Measurements from ENCODE around the gene HOXA4. TPM values are rescaled to one million over a fixed set of nuclear protein-coding genes. Genes with fewer than 3 reads are reported as not detected.

Gene HOXA4
- total RNA-seq, 1 donor from 2014 or later, result 6.8 TPM

GRCh38 chr7:27097686-27098577 lies 32.6 kb downstream of the HOXA4 start:
- no peak for DNase-seq (ENCODE audit: extremely low read depth, low read depth, low spot score)

- no peak for DNase-seq (ENCODE audit: extremely low read depth, low read depth, low spot score)
Measured at GRCh38 chr7:27096768-27097514, 33.6 kb downstream of the HOXA4 start.

- no peak for DNase-seq (ENCODE audit: extremely low read depth, low read depth, low spot score)
Measured at GRCh38 chr7:27095897-27096767, 34.4 kb downstream of the HOXA4 start, which contains the start of gene HOXA1. TSS of gene HOXA1 (minus strand) at chr7:27096000. CDS start at chr7:27095912, 88 bp downstream.

- DNase-seq (ENCODE audit: extremely low read depth, low read depth, low spot score), result no peak
Measured at GRCh38 chr7:27095050-27095896, 35.3 kb downstream of the HOXA4 start.

- DNase-seq (ENCODE audit: extremely low read depth, low read depth, low spot score), result no peak
Measured at GRCh38 chr7:27094304-27095049, 36.1 kb downstream of the HOXA4 start.

GRCh38 chr7:27093184-27093895 lies 37.2 kb downstream of the HOXA4 start:
- DNase-seq (ENCODE audit: extremely low read depth, low read depth, low spot score), result no peak

- DNase-seq (ENCODE audit: extremely low read depth, low read depth, low spot score), result no peak
Measured at GRCh38 chr7:27092819-27093110, 37.8 kb downstream of the HOXA4 start.

GRCh38 chr7:27091941-27092818 lies 38.4 kb downstream of the HOXA4 start:
- no peak for DNase-seq (ENCODE audit: extremely low read depth, low read depth, low spot score)

- DNase-seq (ENCODE audit: extremely low read depth, low read depth, low spot score), result no peak
Measured at GRCh38 chr7:27091105-27091504, 39.5 kb downstream of the HOXA4 start.

- no peak for DNase-seq (ENCODE audit: extremely low read depth, low read depth, low spot score)
Measured at GRCh38 chr7:27088002-27088922, 42.3 kb downstream of the HOXA4 start.

GRCh38 chr7:27083646-27084045 lies 46.9 kb downstream of the HOXA4 start:
- no peak for DNase-seq (ENCODE audit: extremely low read depth, low read depth, low spot score)

- DNase-seq (ENCODE audit: extremely low read depth, low read depth, low spot score), result no peak
Measured at GRCh38 chr7:27082171-27082570, 48.4 kb downstream of the HOXA4 start.

GRCh38 chr7:27080844-27081436 lies 49.6 kb downstream of the HOXA4 start:
- no peak for DNase-seq (ENCODE audit: extremely low read depth, low read depth, low spot score)

- no peak for DNase-seq (ENCODE audit: extremely low read depth, low read depth, low spot score)
Measured at GRCh38 chr7:27079234-27079975, 51.2 kb downstream of the HOXA4 start.

- no peak for DNase-seq (ENCODE audit: extremely low read depth, low read depth, low spot score)
Measured at GRCh38 chr7:27078616-27079233, 51.8 kb downstream of the HOXA4 start.

Measured in glomerular endothelial cell (primary cell).